K562 (cell line): ENCODE measurements around the gene PDE11A. TPM values are rescaled to one million over a fixed set of nuclear protein-coding genes. Genes with fewer than 3 reads are reported as not detected.
A peak's percentile ranks its signal among the peaks of the same experiment; 100 is the strongest.

Experiments
- ATF4 ChIP-seq: fragments of 450-650 bp; formaldehyde crosslinking; IDR thresholded peaks from 2 replicates; pipeline ENCODE4 v1.4.0; 2022; ENCODE audit warnings: mild to moderate bottlenecking, moderate library complexity
- BACH1 ChIP-seq: fragments of 200-800 bp; sonication (Bioruptor generic); IDR thresholded peaks from 2 replicates; pipeline ENCODE4 v1.6.1; 2016; ENCODE audit warnings: missing genetic modification characterization, missing compliant biosample characterization
- CREB1 ChIP-seq, 2 experiments: sonication (generic) in 1 of 2; formaldehyde crosslinking in 1 of 2; IDR thresholded peaks; 2 replicates each; pipeline versions ENCODE4 v1.6.1 to v1.8.0; 2012 to 2022; ENCODE audit warnings: inconsistent platforms in 1 of 2, mild to moderate bottlenecking in 1 of 2, missing genetic modification reagents in 1 of 2, moderate library complexity in 1 of 2
- CREM ChIP-seq: IDR thresholded peaks from 2 replicates; pipeline ENCODE4 v1.6.1; 2014; ENCODE audit warnings: antibody characterized with exemption, low read depth
- CSDE1 ChIP-seq, 2 experiments: fragments of 450-650 bp; IDR thresholded peaks; 2 replicates each; pipeline ENCODE4 v1.6.1; 2016; ENCODE audit warnings: mild to moderate bottlenecking in 1 of 2
- CTBP1 ChIP-seq: fragments of 450-650 bp; IDR thresholded peaks from 2 replicates; pipeline ENCODE4 v1.6.1; 2016; ENCODE audit warnings: borderline replicate concordance
- CTCF ChIP-seq, 3 experiments: IDR thresholded peaks in 2 of 3; conservative IDR thresholded peaks in 1 of 3; 2 replicates each; pipeline ENCODE4 v1.5.1; 2011 to 2012; ENCODE audit warnings: low read length in 3 of 3, mild to moderate bottlenecking in 3 of 3, control low read depth in 2 of 3, improper control_type of control experiment in 1 of 3, inconsistent platforms in 1 of 3, low read depth in 1 of 3, mixed read lengths in 1 of 3, moderate library complexity in 1 of 3; ENCODE audit not compliant: insufficient read depth in 2 of 3
- GTF3C2 ChIP-seq: IDR thresholded peaks from 3 replicates; pipeline ENCODE4 v1.6.1; 2011; ENCODE audit warnings: borderline replicate concordance, mild to moderate bottlenecking, moderate library complexity; ENCODE audit not compliant: insufficient read length; ENCODE audit errors: extremely low read depth
- ILF3 ChIP-seq: fragments of 450-650 bp; IDR thresholded peaks from 2 replicates; pipeline ENCODE4 v1.6.1; 2018; ENCODE audit warnings: antibody characterized with exemption, mild to moderate bottlenecking, moderate library complexity, borderline replicate concordance
- IRF2 ChIP-seq: sonication (generic); formaldehyde crosslinking; IDR thresholded peaks from 2 replicates; pipeline ENCODE4 v1.8.1; 2022; ENCODE audit warnings: mild to moderate bottlenecking, missing genetic modification reagents
- JUND ChIP-seq, 2 experiments: IDR thresholded peaks; 2 replicates in 1 of 2; 3 replicates in 1 of 2; pipeline ENCODE4 v1.6.1; 2011; ENCODE audit warnings: borderline replicate concordance in 2 of 2, low read depth in 2 of 2, low read length in 2 of 2, improper control_type of control experiment in 1 of 2, missing biosample characterization in 1 of 2, missing genetic modification characterization in 1 of 2, missing genetic modification reagents in 1 of 2
- KLF13 ChIP-seq: fragments of 450-650 bp; IDR thresholded peaks from 2 replicates; pipeline ENCODE4 v1.6.1; 2016; ENCODE audit warnings: missing genetic modification characterization, low read depth, mild to moderate bottlenecking, missing compliant biosample characterization, moderate library complexity, borderline replicate concordance
- NFE2 ChIP-seq: IDR thresholded peaks from 2 replicates; pipeline ENCODE4 v1.6.1; 2014; ENCODE audit warnings: antibody characterized with exemption, low read depth
- PREB ChIP-seq: sonication (generic); formaldehyde crosslinking; IDR thresholded peaks from 2 replicates; pipeline ENCODE4 v1.8.1; 2023; ENCODE audit warnings: mild to moderate bottlenecking, missing genetic modification reagents
- PYGO2 ChIP-seq: fragments of 450-650 bp; IDR thresholded peaks from 2 replicates; pipeline ENCODE4 v1.6.1; 2016; ENCODE audit warnings: mild to moderate bottlenecking, missing genetic modification characterization, moderate library complexity, missing compliant biosample characterization
- SPI1 ChIP-seq: IDR thresholded peaks from 2 replicates; pipeline ENCODE4 v1.6.1; 2011; ENCODE audit warnings: low read depth, low read length, control low read depth, borderline replicate concordance
- TBP ChIP-seq: optimal IDR thresholded peaks from 2 replicates; pipeline ENCODE3; 2011; ENCODE audit warnings: low read depth, low read length, improper control_type of control experiment
- ZNF174 ChIP-seq: fragments of 250-450 bp; sonication (Bioruptor Pico); IDR thresholded peaks from 2 replicates; pipeline ENCODE4 v1.4.0; 2020; ENCODE audit warnings: mild to moderate bottlenecking
- ZNF263 ChIP-seq: sonication (generic); formaldehyde crosslinking; IDR thresholded peaks from 2 replicates; pipeline ENCODE4 v1.8.0; 2022; ENCODE audit warnings: mild to moderate bottlenecking, missing genetic modification reagents, borderline replicate concordance
- polyA plus RNA-seq, 8 experiments: library from polyadenylated mRNA; depleted of rRNA in 4 of 8; stranded (reverse) in 5 of 8; unstranded in 3 of 8; fragments of >200 nt; fragmentation: Nextera tagmentation in 2 of 8; fragmentation: Illumina TruSeq in 1 of 8; extraction: Ambion mirVana in 2 of 8; extraction: Trizol in 1 of 8; gene quantifications; 2 replicates each; pipeline versions ENCODE4 v1.2.1 to v1.2.3, GENCODE V29; 2011 to 2014; ENCODE audit warnings: inconsistent platforms in 1 of 8, missing spikeins in 1 of 8
- total RNA-seq, 7 experiments: library from RNA; depleted of rRNA in 6 of 7; stranded (reverse); fragments of >200 nt in 6 of 7; fragmentation: Illumina TruSeq in 2 of 7; extraction: Trizol in 2 of 7; gene quantifications; 2 replicates each; pipeline versions ENCODE4 v1.2.1 to v1.2.3, GENCODE V29; 2011 to 2021; ENCODE audit warnings: low replicate concordance in 1 of 7

Gene PDE11A
- total and polyA plus RNA-seq, 9 of the 15 experiments (the other 6 are each of a cell fraction or from before 2014, with no cell fraction given), result 3.2 to 22.1 (median 5.7) TPM

GRCh38 chr2:177753682-177754491, 318.7 kb downstream of the PDE11A start (continued):
- TF ChIP-seq GTF3C2, result no peak
- peak; percentile 81; the same call in 1 of the 2 replicates for TF ChIP-seq BACH1 (tag)
- peak; percentile 51; the same call in 1 of the 2 replicates for TF ChIP-seq PYGO2
- peak; percentile 91 for TF ChIP-seq CREM
- TF ChIP-seq NFE2, result peak; percentile 66
- peak; percentile 89; the same call in 1 of the 2 replicates for TF ChIP-seq KLF13 (tag)
- peak; percentile 92 for TF ChIP-seq CTBP1
- no peak for TF ChIP-seq ZNF174 (CRISPR knock-in tag)
- peak; percentile 78; the same call in 1 of the 2 replicates for TF ChIP-seq SPI1
- peak; percentile 82 for TF ChIP-seq CREB1 (IDR thresholded peaks at IDR 0.05)
- TF ChIP-seq CREB1 (CRISPR knock-in tag; IDR thresholded peaks at IDR 0.05), result 0 out of 2 replicates have a peak, but pooled peaks have one; percentile 17
- peak; percentile 66 for TF ChIP-seq JUND (IDR thresholded peaks at IDR 0.05; ENCODE audit: borderline replicate concordance, low read depth, low read length)
- peak; percentile 39; the same call in 1 of the 3 replicates for TF ChIP-seq JUND (tag; IDR thresholded peaks at IDR 0.05; ENCODE audit: borderline replicate concordance, low read depth, low read length)
- TF ChIP-seq PREB (CRISPR knock-in tag), result no peak
- peak in 1 of 2 experiments; percentile 70; a peak in 2 of 4 replicates for TF ChIP-seq CSDE1 (IDR thresholded peaks at IDR 0.05)
- TF ChIP-seq TBP, result peak; percentile 28
- no peak for TF ChIP-seq ILF3
- TF ChIP-seq ATF4, result no peak
- TF ChIP-seq CTCF (IDR thresholded peaks at IDR 0.05 in 2 of 3, conservative IDR thresholded peaks at IDR 0.05 in 1 of 3; ENCODE audit: insufficient read depth in 2 of 3, low read depth in 1 of 3, low read length in 3 of 3), result peak in 1 of 3 experiments; percentile 24; a peak in 2 of 6 replicates
- TF ChIP-seq ZNF263 (CRISPR knock-in tag), result no peak
- TF ChIP-seq IRF2 (CRISPR knock-in tag), result no peak
